ENCODE data around the gene PDE11A.

PDE11A gene

GRCh38 chr2:177618255-177619253 is 454.0 kb downstream of the PDE11A start:
- peak; percentile 93 for DNase-seq

DNA sequence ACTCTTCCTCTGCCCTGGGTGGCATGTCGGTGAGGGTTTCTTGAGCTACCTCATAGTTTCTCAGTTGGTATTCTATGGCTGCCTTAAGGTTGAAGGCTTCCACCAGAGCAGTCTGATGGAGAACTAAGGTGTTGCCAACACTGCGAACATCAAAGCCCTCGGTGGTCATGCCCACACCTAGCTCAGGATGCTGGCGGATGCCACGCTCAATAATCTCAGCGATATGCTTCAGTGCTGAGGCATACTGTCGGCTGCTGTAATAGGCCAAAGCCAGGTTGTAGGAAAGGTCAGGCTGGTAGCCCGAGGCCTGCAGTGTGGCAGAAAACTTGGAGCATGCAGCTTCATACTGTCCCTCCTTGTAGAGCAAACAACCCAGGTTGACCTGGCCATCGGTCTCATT is 454.7 kb downstream of the PDE11A start:
- no peak for DNase-seq

DNA sequence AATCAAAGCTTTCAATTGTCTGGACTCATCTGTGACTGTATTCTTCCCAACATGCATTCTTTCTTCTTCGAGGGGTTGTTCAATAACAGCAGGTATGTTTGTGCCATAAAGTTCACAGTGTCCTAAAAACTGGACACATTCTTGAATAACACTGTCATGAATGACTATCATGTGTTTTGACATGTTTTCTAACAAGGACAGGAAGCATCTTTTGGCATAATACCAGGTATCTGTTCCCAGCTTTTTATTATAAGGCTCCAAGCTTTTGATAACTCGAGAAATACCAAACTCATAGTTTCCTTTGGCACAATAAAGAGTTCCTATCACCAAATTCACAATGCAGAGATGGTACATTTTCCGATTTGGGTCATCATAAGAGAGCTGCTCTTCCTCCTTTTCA is 455.8 kb downstream of the PDE11A start:
- no peak for DNase-seq

DNA sequence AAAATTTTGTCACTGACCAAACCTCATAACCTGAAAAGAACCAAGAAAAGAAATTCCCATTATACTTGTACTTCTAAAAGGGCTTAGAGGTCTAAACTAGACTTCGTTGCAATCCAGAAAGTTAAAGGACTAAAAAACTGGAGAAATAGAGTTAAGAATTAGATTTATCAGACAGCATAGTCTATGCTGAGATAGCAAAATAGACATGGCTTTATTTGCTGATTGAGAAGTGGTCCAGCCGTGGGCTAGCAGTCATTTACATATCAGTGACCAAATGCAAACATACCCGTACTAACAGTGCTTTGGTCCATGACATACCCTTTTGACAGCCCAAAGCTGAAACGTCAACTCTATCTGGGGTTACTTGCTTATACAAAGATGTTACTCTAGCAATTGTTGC is 456.5 kb downstream of the PDE11A start:
- no peak for DNase-seq

DNA sequence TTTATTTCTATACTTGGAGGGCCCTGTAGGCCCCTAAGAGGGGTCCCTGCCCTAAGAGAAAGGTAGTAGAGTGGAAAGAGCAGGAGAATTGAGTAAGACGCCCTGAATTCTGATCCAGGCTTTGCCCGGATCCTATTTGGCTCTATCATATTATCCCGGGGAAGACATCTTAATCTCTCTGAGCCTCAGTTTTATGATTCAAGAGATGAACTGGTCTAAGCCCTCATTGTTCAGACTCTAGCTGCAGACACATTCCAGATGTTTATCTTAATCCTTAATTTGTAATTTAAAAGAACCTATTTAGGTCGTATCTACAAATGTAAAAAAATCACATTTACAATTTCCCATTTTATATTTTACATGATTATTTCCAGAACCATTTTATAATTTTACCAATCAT is 459.9 kb downstream of the PDE11A start:
- DNase-seq, result no peak

DNA sequence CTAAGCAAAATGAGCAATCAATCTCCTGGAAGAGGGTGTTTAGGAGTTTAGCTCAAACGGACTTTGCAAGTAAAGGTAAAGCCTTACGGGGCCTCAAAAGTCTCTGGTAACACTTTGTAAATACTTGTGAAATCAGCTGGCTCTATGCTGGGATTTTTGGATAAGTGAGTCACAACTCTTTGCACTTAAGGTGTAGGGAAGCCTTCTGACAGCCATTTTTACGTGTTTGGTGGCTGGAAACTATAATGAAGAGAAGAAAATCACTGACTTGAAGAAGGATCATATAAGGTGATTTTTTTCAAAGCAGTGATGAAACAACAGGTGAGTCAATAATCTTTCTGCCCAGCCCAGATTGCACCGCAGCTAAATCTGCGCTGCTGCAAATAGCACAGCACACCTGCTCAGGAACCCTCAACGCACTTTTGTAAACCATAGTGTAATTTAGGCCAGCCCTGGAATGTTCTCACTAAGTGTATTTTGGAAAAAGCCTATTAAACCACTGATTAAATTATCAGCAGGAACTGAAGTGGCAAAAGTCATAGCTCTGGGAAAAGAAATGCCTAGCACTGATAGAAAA is 461.2 kb downstream of the PDE11A start:
- DNase-seq, result no peak

GRCh38 chr2:177610813-177611212 is 461.8 kb downstream of the PDE11A start:
- no peak for DNase-seq

DNA sequence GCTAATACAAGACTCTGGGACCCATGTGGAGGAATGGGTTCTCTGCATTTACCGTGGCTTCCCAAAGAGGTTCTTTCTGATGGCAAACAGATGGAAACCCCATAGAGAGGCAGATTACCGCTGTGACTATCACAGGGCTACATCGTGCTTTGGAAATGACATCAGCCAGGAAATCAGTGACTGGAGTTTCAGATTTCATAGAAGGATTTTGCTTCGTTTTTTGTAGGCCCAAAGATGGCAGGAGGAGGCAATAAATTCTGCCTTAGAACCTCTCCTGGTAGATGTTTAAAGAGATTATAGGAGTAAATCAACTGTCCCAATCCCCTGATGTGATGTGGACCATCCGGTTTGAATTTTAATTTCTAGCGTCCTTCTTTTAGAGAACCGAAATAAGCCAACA is 465.9 kb downstream of the PDE11A start:
- DNase-seq, result no peak

DNA sequence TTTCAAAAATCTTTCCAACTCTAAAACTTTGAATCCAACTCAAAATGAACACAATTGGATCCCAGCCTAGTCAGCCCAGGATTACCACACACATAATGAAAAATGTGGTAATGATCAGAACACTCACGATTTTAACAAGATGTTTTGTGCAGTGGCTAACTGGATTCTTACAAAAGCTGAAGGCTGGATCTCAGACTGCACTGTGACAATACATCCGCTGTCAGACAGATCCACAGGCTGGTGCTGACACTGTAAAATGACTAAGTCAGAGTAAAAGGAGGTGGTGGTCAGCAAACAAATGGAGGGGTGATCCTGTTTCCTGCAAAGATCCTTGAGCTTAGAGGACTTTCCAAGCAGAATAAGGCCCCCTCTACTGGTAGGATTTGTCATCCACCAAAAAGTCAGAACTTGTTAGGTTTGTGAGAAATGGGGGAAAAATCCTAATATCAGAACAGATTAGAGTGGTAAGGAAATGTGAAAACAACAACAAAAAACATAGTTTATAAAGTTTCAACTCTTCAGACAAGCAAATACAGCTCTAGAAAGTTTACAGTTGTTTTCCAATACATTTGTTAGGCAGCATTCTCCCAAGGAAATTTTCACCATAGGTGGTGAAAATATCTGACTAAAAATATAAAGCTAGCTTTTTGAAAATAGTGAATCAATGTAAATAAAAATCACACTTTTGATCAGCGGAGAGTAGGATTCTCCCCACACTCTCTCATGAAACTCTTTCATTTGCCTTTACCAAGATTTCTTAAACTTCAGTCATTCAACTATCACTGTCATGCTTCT is 468.1 kb downstream of the PDE11A start:
- DNase-seq, result peak; percentile 25

DNA sequence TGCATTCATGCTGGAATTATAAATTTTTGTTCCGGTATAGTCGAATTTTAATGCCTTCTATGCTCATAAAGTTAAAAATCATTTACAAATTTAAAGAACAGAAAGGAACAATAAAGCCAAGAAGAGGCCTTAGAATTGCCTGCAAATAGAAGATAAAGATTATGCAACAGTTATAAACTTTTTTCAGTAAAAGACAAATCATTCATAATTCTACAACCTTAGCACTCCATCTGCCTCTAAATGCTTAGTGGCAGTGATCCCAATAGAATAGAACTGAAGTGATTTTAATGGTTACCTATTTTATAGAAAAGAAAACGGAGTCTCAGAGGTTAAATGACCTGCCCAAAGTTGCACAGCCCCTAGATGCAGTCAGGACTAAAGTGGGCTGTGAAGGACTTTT is 468.8 kb downstream of the PDE11A start:
- no peak for DNase-seq

DNA sequence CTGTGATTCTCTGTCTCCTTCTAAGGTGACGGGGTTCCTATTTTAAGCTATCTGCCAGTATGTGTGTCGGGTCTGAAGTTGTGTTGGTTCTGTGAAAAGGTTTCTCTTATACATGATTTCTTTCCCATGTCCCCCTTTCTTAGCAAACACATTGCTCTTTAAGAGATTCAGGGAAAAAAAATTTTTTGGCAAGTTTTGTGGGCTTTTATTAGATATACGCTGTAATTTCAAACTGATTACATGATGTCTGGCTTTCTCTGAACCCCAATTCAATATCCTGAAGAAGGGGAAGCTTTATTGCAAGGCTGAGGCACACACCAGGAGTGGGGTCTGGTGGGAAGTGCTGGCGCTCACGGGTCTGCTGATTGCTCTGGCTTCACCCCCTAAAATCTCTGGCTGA is 469.4 kb downstream of the PDE11A start:
- no peak for DNase-seq

- DNase-seq, result no peak
These were observed 469.9 kb downstream of the PDE11A start for GRCh38 chr2:177602611-177603164.

GRCh38 chr2:177600917-177601316 is 471.7 kb downstream of the PDE11A start:
- DNase-seq, result no peak

DNA sequence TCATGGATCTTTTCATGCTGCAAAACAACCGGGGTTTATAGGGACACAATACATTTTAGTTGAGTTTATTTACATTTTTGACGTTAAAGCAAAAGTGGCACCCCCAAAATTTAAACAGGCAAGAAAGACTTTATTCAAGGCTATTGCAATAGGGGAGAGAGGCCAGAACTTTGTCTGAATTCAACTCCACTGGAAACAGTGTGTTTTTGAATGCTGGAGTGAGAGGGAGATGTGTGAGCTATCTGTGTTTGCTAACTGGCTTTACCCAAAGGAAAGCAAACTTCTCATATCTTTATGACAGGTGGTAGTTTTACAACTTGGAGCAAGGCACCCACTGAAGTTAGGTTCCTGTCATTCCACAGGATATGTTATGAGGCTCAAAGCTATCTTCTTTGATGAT is 472.6 kb downstream of the PDE11A start:
- no peak for DNase-seq

DNA sequence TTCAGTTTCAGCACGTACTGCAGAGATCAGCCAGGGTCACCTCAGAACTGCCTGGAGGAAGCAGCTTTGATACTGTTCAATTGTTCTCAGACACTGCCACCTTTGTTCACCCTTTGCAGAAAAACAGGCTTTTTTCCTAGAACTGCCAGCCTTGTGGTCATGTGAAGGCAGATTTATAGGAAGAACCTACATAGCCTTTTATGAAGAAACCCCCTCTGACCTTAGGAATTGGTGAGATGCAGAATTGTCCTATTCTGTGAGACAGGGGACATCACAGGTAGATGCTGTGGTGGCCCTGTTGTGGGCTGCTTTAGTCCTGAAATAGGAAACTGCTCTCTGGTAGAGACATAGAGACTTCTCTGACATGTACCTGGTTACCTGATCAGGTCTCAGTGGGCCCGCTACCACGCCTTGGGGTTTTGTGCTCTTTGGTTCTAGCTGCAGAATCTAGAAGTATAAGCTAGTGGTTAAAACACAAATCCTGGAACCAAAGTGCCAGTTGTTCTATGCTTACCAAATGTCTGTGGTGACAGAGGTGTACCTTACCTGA is 473.4 kb downstream of the PDE11A start:
- no peak for DNase-seq

- DNase-seq, result no peak
These were observed 474.0 kb downstream of the PDE11A start for GRCh38 chr2:177598326-177599138.

DNA sequence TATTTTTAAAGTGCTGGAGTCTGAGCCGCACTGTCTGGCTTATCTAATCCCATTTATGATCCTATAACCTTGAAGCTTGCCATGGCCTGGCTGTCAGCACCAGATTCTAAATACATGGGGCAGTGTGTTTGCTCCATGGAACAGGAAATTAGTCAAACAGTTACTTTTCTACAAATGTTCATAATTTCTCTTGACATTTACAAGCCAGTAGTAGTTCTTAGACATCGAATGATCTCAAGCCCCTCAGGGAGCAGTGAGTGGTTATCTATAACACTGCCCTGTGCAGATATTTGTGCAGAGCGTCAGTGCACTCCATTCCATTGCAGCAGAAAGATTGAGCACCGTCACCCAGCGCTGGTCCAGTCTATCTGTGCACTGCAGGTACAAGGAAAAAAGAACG is 474.8 kb downstream of the PDE11A start:
- DNase-seq, result no peak

DNA sequence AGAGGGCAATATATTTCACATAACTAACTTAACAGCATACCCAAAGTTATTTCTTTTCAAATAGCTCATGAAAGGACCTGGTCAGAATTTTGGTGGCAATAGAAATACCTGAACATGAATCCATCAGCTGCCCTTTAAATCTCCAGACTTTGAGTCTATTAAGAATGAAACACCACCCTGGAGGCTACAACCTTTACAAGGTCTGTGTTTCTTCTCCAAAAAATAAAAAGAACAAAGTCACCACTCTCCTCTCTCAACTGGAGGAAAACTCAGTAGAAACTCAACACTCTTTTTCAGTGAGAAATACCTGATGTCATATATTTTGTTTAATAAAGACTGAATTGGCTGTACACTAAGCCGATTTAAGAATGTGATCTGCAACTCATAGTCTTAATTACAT is 475.7 kb downstream of the PDE11A start:
- DNase-seq, result no peak

DNA sequence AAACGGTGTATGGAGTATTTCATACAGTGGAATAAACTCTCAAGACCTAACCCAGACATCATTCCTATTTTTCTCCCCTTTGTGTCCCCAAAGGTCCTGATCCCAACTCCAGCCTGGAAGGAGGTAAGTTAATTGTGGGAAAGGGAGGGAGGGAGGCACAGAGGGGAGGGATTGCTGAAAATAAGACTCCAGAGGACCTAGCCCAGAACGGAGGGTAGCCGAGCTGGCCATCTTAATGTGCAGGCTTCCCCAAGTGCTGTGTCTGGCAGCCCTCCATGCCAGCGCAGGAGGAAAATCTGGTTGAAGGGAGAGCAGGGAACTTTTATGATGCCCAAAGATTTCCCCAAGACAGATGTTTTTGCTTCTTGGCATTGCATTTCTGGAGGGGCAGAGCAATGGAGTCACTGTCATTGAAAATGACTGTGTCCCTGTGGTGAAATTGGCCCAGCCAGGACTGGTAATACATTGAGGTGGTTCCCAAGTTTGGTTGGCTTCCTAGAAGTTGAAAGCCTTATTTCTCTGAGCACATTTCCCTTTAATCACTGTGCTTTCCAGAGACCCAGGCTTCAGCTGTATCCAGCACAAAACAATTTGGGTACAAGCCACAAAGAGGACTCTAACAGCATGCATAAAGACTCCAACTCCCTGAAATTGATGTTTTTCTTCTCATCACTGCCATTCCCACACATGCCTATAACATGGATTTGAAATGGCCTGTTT is 477.3 kb downstream of the PDE11A start:
- DNase-seq, result no peak

- DNase-seq, result no peak
These were observed 479.2 kb downstream of the PDE11A start for GRCh38 chr2:177593402-177593801.

GRCh38 chr2:177592945-177593344 is 479.6 kb downstream of the PDE11A start:
- DNase-seq, result no peak

Data from DMS79 treated with DMSO at 0.1 percent for 48 hours (cell line).